ENCODE data around the gene RIN3.
A peak's percentile ranks its signal among the peaks of the same experiment; 100 is the strongest.

Gene RIN3

DNA sequence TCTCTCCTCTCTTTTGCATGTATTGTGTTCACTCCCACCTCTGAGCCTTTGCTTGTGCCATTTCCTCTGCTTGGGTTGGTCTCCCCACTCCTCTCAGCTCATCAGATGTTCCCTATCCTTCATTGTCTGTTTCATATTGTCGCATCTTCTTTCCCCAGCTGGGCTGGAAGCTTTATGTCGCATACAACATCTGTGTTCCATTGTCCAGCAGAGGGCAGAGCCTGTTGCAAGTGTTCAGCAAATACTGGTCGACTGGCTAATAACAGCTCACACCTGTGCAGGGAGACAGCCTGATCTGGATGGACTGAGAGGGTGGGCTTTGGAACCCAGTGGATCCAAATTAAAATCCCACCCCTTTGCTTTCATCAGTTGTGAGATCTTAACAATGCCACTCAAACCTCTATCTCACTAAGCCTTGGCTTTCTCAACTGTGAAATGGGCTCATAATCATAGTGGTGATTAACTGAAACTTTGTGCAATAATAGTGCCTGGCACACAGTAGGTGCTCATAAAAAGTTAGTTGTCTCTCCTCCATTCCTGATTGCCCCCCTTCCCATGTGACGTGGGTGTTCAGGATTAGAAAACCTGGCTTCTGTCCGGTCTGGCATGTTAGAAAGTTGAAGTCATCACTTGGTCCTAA lies 75.8 kb downstream of the RIN3 start:
- DNase-seq: no peak
- TF ChIP-seq, protein P1, sequence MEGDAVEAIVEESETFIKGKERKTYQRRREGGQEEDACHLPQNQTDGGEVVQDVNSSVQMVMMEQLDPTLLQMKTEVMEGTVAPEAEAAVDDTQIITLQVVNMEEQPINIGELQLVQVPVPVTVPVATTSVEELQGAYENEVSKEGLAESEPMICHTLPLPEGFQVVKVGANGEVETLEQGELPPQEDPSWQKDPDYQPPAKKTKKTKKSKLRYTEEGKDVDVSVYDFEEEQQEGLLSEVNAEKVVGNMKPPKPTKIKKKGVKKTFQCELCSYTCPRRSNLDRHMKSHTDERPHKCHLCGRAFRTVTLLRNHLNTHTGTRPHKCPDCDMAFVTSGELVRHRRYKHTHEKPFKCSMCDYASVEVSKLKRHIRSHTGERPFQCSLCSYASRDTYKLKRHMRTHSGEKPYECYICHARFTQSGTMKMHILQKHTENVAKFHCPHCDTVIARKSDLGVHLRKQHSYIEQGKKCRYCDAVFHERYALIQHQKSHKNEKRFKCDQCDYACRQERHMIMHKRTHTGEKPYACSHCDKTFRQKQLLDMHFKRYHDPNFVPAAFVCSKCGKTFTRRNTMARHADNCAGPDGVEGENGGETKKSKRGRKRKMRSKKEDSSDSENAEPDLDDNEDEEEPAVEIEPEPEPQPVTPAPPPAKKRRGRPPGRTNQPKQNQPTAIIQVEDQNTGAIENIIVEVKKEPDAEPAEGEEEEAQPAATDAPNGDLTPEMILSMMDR (IDR thresholded peaks at IDR 0.05): peak; percentile 28
- Mint-ChIP-seq H3K4me3 (no peak overlapping the region), H3K9me3 (peaks cover 20% of the 10 kb centered on the region), H3K27me3 (ENCODE audit: low read depth, poor library complexity) (peaks cover 4% of the 10 kb centered on the region), H3K4me1 (no peaks in the 10 kb centered on the region), H3K27ac (no peak overlapping the region), H3K36me3 (ENCODE audit: low read depth) (peaks cover 13% of the 10 kb centered on the region)

DNA sequence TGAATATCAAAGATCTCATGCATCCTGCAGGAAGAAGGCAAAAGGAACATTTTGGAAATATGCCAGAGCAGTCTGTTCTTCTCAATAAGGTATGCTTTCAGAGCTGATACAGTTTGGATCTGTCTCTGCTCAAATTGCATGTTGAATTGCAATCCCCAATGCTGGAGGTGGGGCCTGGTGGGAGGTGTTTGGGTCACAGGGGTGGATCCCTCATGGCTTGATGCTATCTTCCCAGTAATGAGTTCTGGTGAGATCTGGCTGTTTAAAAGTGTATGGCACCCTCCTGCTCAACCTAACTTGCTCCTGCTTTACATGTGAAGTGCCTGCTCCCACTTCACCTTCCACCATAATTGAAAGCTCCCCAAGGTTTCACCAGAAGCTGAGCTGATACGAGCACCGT lies 76.6 kb downstream of the RIN3 start:
- peaks cover 26% of the 10 kb centered on the region for H3K9me3 Mint-ChIP-seq
- H3K27me3 Mint-ChIP-seq (ENCODE audit: low read depth, poor library complexity): peaks cover 4% of the 10 kb centered on the region
- DNase-seq: no peak
- H3K4me1 Mint-ChIP-seq: no peaks in the 10 kb centered on the region
- no peak overlapping the region for H3K4me3 Mint-ChIP-seq
- peaks cover 13% of the 10 kb centered on the region for H3K36me3 Mint-ChIP-seq (ENCODE audit: low read depth)
- TF ChIP-seq, protein P1 (IDR thresholded peaks at IDR 0.05): no peak
- no peak overlapping the region for H3K27ac Mint-ChIP-seq

DNA sequence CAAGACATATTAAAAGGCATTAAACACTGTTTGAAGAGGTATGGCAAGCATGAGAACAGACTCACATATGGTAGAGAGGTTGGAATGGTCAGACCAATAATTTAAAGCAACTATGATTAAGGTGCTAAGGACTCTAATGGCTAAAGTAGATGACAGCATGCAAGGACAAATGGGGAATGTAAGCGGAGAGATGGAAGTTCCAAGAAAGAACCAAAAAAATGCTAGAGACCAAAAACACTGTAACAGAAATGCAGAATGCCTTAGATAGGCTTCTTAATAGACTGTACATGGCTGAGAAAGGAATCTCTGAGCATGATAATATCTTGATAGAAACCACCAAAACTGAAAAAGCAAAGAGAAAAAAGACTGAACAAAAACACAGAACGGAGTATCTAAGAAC lies 77.4 kb downstream of the RIN3 start:
- DNase-seq: no peak
- Mint-ChIP-seq H3K27ac (no peak overlapping the region), H3K27me3 (ENCODE audit: low read depth, poor library complexity) (peaks cover 4% of the 10 kb centered on the region), H3K4me1 (no peaks in the 10 kb centered on the region), H3K4me3 (no peak overlapping the region), H3K9me3 (peaks cover 26% of the 10 kb centered on the region), H3K36me3 (ENCODE audit: low read depth) (peaks cover 13% of the 10 kb centered on the region)
- TF ChIP-seq, protein P1 (IDR thresholded peaks at IDR 0.05): no peak

DNA sequence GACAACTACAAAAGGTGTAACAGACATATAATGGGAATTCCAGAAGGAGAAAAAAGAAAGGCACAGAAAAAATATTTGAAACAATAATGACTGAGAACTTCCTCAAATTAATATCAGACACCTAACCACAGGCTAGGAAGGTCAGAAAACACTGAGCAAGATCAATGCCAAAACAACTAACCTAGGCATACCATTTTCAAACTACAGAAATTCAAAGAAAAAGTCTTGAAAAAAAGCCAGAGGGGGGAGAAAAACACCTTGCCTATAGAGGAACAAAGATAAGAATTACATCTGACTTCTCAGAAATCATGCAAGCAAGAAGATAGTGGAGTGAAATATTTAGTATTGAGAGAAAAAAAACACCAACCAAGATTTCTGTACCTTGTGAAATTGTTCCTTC lies 77.8 kb downstream of the RIN3 start:
- Mint-ChIP-seq H3K36me3 (ENCODE audit: low read depth) (peaks cover 13% of the 10 kb centered on the region), H3K9me3 (peaks cover 26% of the 10 kb centered on the region), H3K27ac (no peak overlapping the region), H3K4me3 (no peak overlapping the region), H3K27me3 (ENCODE audit: low read depth, poor library complexity) (peaks cover 6% of the 10 kb centered on the region), H3K4me1 (peaks cover 1% of the 10 kb centered on the region)
- no peak for DNase-seq
- TF ChIP-seq, protein P1 (IDR thresholded peaks at IDR 0.05): no peak

DNA sequence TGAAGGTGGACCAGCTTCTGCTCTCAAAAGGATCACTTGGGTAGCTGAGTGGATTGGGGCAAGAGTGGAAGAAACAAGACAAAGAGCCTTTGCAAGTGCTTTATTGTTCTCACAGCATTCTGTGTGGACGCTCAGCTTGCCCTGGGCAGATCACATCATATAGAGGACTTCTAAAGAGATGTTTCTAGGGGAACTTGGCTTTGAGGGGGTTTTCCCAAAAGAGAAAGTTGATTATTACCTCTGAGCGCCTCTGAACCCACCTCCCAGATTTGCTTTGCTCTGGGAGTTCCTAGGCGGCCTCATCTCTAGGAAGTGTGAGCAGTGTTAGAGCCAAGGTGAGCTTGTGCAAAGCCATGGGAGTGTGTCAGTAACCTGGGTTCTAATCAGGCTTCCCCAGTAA lies 81.7 kb downstream of the RIN3 start:
- Mint-ChIP-seq H3K27ac (no peak overlapping the region), H3K9me3 (peaks cover 26% of the 10 kb centered on the region), H3K36me3 (ENCODE audit: low read depth) (peaks cover 13% of the 10 kb centered on the region), H3K4me3 (no peak overlapping the region), H3K27me3 (ENCODE audit: low read depth, poor library complexity) (peaks cover 12% of the 10 kb centered on the region), H3K4me1 (peaks cover 6% of the 10 kb centered on the region)
- TF ChIP-seq, protein P1 (IDR thresholded peaks at IDR 0.05): no peak
- no peak for DNase-seq

DNA sequence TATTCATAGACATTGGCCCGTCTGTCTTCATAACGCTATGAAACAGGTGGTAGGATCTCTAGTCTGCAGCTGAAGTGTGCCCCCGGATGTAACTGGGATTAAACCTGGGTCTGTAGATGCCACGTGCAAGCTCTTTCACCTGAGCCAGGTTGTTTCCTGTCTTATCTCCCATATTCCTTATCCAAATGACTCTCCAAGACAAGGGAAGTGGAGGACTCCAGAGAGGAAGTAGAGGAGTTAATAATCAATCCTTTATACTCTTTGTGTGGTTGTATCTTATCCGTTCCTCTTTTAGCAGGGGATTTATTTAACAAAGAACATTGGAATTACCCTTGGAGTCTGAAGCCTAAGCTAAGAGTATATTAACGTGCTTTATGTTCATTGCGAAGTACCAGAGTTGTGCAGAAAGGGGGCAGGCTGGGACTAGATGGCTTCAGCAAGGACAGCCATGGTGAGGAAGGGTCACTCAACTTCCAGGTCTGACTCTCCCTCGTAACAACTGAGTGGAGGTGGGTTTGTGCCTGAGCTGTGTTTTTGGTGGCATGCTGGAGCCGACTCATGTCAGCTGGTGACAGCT lies 82.8 kb downstream of the RIN3 start:
- Mint-ChIP-seq H3K4me1 (peaks cover 6% of the 10 kb centered on the region), H3K27ac (no peak overlapping the region), H3K36me3 (ENCODE audit: low read depth) (peaks cover 5% of the 10 kb centered on the region), H3K27me3 (ENCODE audit: low read depth, poor library complexity) (peaks cover 10% of the 10 kb centered on the region), H3K9me3 (peaks cover 19% of the 10 kb centered on the region), H3K4me3 (no peak overlapping the region)
- TF ChIP-seq, protein P1 (IDR thresholded peaks at IDR 0.05): no peak
- no peak for DNase-seq
